GM15510 (cell line): ENCODE measurements around the gene ANTKMT.

Experiments
- POLR2A ChIP-seq: IDR thresholded peaks from 3 replicates; pipeline ENCODE4 v1.6.1; 2011; ENCODE audit warnings: borderline replicate concordance; ENCODE audit not compliant: insufficient read length; ENCODE audit errors: extremely low read depth

ANTKMT gene

DNA sequence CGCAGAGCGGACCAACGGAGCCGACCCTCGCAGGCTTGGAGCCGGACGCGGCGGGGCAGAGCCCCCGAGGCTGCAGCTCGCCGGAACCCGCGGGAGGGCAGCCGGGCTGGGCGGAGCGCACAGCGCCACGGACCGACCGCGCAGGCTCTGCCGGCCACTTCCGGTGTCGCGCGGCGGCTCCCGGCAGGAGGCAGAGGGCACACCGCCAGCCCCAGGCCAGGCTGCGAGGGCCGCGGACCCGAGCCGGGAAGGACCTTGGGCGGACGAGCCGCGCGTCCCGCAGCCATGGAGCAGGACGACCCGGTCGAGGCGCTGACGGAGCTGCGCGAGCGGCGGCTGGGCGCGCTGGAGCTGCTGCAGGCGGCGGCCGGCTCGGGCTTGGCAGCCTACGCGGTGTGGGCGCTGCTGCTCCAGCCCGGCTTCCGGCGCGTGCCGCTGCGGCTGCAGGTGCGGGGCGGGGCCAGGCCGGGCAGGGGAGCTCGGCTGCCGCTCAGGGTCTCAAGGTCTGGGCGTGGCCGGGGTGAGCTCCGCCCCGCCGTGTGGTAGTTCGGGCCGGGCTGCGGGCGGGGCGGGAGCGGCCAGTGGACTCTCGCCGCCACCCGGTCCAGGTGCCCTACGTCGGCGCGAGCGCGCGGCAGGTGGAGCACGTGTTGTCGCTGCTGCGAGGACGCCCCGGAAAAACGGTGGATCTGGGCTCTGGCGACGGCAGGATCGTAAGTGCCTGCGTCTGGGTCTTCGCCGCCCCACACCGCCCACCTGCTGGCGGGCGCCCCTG is at the start of gene ANTKMT:
Gene ANTKMT, plus strand, starts transcription at position 157 of the 775 bp plus-strand sequence. Its CDS starts 129 bp downstream, at position 286.
- TF ChIP-seq POLR2A: peak; percentile 96

- no peak for TF ChIP-seq POLR2A
These were observed 49.4 kb upstream of the ANTKMT start for GRCh38 chr16:671353-672131.

GRCh38 chr16:672371-672770 is 48.6 kb upstream of the ANTKMT start:
- TF ChIP-seq POLR2A: no peak

DNA sequence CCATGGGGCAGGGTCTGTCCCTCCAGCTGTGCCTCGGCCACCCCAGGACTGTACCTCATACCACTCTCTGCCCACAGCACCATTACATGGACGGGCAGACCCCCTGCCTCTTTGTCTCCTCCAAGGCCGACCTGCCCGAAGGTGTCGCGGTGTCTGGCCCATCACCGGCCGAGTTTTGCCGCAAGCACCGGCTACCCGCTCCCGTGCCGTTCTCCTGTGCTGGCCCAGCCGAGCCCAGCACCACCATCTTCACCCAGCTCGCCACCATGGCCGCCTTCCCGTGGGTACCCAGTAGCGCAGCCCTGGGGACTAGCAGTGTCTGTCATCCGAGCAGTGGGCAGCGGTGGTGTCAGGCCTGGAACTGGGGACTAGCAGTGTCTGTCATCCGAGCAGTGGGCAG is 48.1 kb upstream of the ANTKMT start:
- TF ChIP-seq POLR2A: no peak

DNA sequence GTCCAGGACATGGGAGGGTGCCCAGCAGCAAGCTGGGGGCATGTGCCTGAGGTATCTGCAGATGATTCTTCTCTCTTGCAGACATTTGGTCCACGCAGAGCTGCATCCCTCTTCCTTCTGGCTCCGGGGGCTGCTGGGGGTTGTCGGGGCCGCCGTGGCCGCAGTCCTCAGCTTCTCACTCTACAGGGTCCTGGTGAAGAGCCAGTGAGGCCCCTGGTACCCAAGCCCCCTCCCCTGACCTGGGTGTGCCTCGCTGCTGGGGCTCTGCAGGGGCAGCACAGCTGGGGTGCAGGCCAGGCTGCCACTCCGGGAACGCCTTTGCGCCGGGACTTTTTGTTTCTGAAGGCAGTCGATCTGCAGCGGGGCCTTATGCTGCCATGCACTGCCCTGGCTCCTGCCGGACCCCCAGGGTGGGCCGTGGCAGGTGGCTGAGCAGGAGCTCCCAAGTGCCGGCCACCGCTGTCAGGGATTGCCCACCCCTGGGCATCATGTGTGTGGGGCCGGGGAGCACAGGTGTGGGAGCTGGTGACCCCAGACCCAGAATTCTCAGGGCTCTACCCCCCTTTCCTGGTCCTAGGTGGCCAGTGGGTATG is 47.5 kb upstream of the ANTKMT start:
- no peak for TF ChIP-seq POLR2A

DNA sequence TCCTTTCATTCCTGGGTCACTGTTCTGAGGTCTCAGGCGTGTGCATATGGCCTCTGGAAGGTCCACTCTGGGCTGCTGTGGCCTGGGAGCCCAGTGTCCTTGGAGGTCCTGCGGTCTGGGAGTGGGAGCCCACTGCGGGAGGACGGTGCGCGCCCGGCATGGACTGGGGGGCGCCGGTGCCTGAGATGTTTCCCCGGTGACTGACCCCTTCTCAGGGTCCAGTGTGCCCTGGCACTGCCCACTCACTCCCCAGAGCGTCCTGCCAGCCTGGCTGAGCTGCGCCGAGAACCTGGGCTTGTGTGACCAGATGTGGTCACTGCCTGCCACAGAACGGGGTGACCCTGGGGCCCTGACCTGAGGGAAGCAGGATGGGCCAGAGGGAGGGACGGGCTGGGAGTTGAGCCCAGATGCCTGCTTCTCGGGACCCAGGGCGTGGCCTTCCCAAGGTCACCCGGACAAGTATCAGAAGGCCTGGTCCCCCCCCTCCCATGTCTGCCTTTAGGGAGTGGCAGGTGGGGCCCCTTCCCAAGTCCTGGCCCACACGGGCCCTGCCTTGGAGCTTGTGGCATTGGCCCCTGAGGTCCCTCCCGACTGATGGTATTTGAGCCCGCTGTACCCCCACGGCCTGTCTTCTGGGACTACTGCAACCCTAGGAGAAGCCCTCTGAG is 46.6 kb upstream of the ANTKMT start:
- TF ChIP-seq POLR2A: no peak

GRCh38 chr16:674968-675883 is 45.7 kb upstream of the ANTKMT start, which contains the start of gene RHBDL1:
RHBDL1 (plus strand) TSS chr16:675671; CDS start chr16:675791, 120 bp downstream.
- TF ChIP-seq POLR2A: no peak

GRCh38 chr16:675884-676564 is 44.9 kb upstream of the ANTKMT start:
- TF ChIP-seq POLR2A: no peak

- no peak for TF ChIP-seq POLR2A
These were observed 44.4 kb upstream of the ANTKMT start for GRCh38 chr16:676565-676902.

DNA sequence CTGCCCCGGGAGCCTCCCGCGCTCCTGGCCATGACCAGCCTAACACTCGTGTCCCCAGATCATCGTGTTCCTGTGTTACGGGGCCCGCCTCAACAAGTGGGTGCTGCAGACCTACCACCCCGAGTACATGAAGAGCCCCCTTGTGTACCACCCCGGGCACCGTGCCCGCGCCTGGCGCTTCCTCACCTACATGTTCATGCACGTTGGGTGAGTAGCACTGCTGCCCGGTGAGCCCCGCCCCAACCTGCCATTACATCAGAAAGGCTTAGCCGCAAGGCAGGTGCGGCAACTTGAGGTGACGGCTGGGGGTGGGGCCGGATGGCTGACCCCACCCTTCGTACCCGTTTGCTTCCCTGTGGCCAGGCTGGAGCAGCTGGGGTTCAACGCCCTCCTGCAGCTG is 44.0 kb upstream of the ANTKMT start:
- no peak for TF ChIP-seq POLR2A

- TF ChIP-seq POLR2A: no peak
These were observed 43.4 kb upstream of the ANTKMT start for GRCh38 chr16:677316-678190.

- no peak for TF ChIP-seq POLR2A
These were observed 42.6 kb upstream of the ANTKMT start for GRCh38 chr16:678209-678857.
